ENCODE data around the gene ACAD9. TPM values are rescaled to one million over a fixed set of nuclear protein-coding genes. Genes with fewer than 3 reads are reported as not detected.

ACAD9 gene
- total and polyA plus RNA-seq, 2 of the 13 experiments (the other 11 are each of a cell fraction or from before 2014, with no cell fraction given) = 15.3 to 38.2 TPM

GRCh38 chr3:128931046-128931445, 51.6 kb downstream of the ACAD9 start (continued):
- TF ChIP-seq ZXDC (CRISPR knock-in tag; IDR thresholded peaks at IDR 0.05) (no peak), THAP8 (CRISPR knock-in tag; IDR thresholded peaks at IDR 0.05; ENCODE audit: borderline replicate concordance) (no peak), CBX2 (IDR thresholded peaks at IDR 0.05; ENCODE audit: low read depth, low read length) (no peak), CBX2 (CRISPR knock-in tag; IDR thresholded peaks at IDR 0.05; ENCODE audit: low read depth) (no peak), FOSL2 (CRISPR knock-in tag; IDR thresholded peaks at IDR 0.05) (no peak), ZFP90 (CRISPR knock-in tag; IDR thresholded peaks at IDR 0.05; ENCODE audit: borderline replicate concordance) (no peak), NPAS2 (CRISPR knock-in tag; IDR thresholded peaks at IDR 0.05; ENCODE audit: borderline replicate concordance) (no peak), GPBP1L1 (CRISPR knock-in tag; IDR thresholded peaks at IDR 0.05) (no peak), TGIF2 (CRISPR knock-in tag; IDR thresholded peaks at IDR 0.05) (no peak), POLR2G (IDR thresholded peaks at IDR 0.05; ENCODE audit: low read depth, low read length) (no peak), ZFP41 (CRISPR knock-in tag; IDR thresholded peaks at IDR 0.05; ENCODE audit: borderline replicate concordance) (no peak)

Measured in HepG2 (cell line).